Ovary (tissue), 3 donors: Measurements from ENCODE around the gene DIP2C.

Source experiments
- CTCF ChIP-seq, 3 donors: fragments of 450-650 bp in 2 of 3; fragments of 200-600 bp in 1 of 3; IDR thresholded peaks; one replicate each; pipeline versions ENCODE4 v1.5.1 to v1.8.0; 2016 to 2022; ENCODE audit warnings: antibody characterized with exemption in 3 of 3, mild to moderate bottlenecking in 1 of 3
- POLR2A ChIP-seq: fragments of 450-650 bp; IDR thresholded peaks from one replicate; pipeline ENCODE4 v1.6.1; 2017; ENCODE audit warnings: antibody characterized with exemption, mild to moderate bottlenecking, moderate library complexity
- donor health status: DM: no; HTN: no; CAD: no.

- no peak for TF ChIP-seq CTCF (IDR thresholded peaks at IDR 0.05)
- TF ChIP-seq POLR2A = no peak
Observed at GRCh38 chr10:629186-629998, 60.1 kb downstream of the DIP2C start.
